WTC11 (cell line): ENCODE data around the gene PDE1A. TPM values are rescaled to one million over a fixed set of nuclear protein-coding genes. Genes with fewer than 3 reads are reported as not detected.

Source experiments
- ATAC-seq: fragments of 200-7000 bp; cut with Tn5 transposase; 2 replicates; pipeline ENCODE4 v1.10.0; 2021; ENCODE audit warnings: mild to moderate bottlenecking, moderate library complexity
- CTCF ChIA-PET: fragments of 300-600 bp; sonication (Branson Sonifier 250); formaldehyde crosslinking; loops from one replicate; lab custom pipeline; 2021; ENCODE audit warnings: antibody characterized with exemption; lab: Charles Lee
- POLR2A ChIA-PET: fragments of 350-600 bp; sonication (Branson Sonifier 250); formaldehyde crosslinking; loops from one replicate; lab custom pipeline; 2021; ENCODE audit warnings: antibody characterized with exemption; lab: Charles Lee
- DNase-seq: peaks from one replicate; pipeline ENCODE4 v3.0.0; 2021; ENCODE audit warnings: low spot score
- H3K27ac Mint-ChIP-seq: 2 replicates; pipeline ENCODE4 v1.8.0; 2021; ENCODE audit warnings: mixed read lengths
- H3K27me3 Mint-ChIP-seq: 2 replicates; pipeline ENCODE4 v1.8.0; 2021; ENCODE audit warnings: low read depth, mild to moderate bottlenecking, moderate library complexity, mixed read lengths
- H3K36me3 Mint-ChIP-seq: 2 replicates; pipeline ENCODE4 v1.8.0; 2021; ENCODE audit warnings: mixed read lengths
- H3K4me1 Mint-ChIP-seq: 2 replicates; pipeline ENCODE4 v1.8.0; 2022; ENCODE audit warnings: mixed read lengths
- H3K4me3 Mint-ChIP-seq: 2 replicates; pipeline ENCODE4 v1.8.0; 2021; ENCODE audit warnings: mild to moderate bottlenecking, moderate library complexity, mixed read lengths
- H3K9me3 Mint-ChIP-seq: 2 replicates; pipeline ENCODE4 v1.8.0; 2021; ENCODE audit warnings: mixed read lengths
- ATF2 ChIP-seq: sonication (generic); formaldehyde crosslinking; IDR thresholded peaks from 2 replicates; pipeline ENCODE4 v1.8.1; 2022; ENCODE audit warnings: low read depth, missing genetic modification reagents, borderline replicate concordance
- CBFB ChIP-seq: sonication (generic); formaldehyde crosslinking; IDR thresholded peaks from 2 replicates; pipeline ENCODE4 v1.8.1; 2022; ENCODE audit warnings: mild to moderate bottlenecking, low read depth, missing genetic modification reagents
- CREB1 ChIP-seq: sonication (generic); formaldehyde crosslinking; IDR thresholded peaks from 2 replicates; pipeline ENCODE4 v1.8.0; 2023; ENCODE audit warnings: mild to moderate bottlenecking, missing genetic modification reagents
- CREM ChIP-seq: sonication (generic); formaldehyde crosslinking; IDR thresholded peaks from 2 replicates; pipeline ENCODE4 v1.8.1; 2022; ENCODE audit warnings: mild to moderate bottlenecking, missing genetic modification reagents, moderate library complexity
- E2F1 ChIP-seq: sonication (generic); formaldehyde crosslinking; IDR thresholded peaks from 2 replicates; pipeline ENCODE4 v1.8.0; 2022; ENCODE audit warnings: mild to moderate bottlenecking, missing genetic modification reagents
- GRHL2 ChIP-seq: fragments of 250-450 bp; sonication (Bioruptor Pico); IDR thresholded peaks from 2 replicates; pipeline ENCODE4 v1.8.0; 2022; ENCODE audit warnings: mild to moderate bottlenecking, moderate library complexity; ENCODE audit not compliant: insufficient replicate concordance, severe bottlenecking
- HMGXB4 ChIP-seq: sonication (generic); formaldehyde crosslinking; IDR thresholded peaks from 2 replicates; pipeline ENCODE4 v1.8.1; 2023; ENCODE audit warnings: mild to moderate bottlenecking, moderate library complexity, missing genetic modification reagents
- JUN ChIP-seq: sonication (generic); formaldehyde crosslinking; IDR thresholded peaks from 2 replicates; pipeline ENCODE4 v1.8.0; 2023; ENCODE audit warnings: mild to moderate bottlenecking, missing genetic modification reagents
- NFATC4 ChIP-seq: fragments of 250-450 bp; sonication (Bioruptor Pico); IDR thresholded peaks from 2 replicates; pipeline ENCODE4 v1.9.0; 2021; ENCODE audit warnings: mild to moderate bottlenecking
- PREB ChIP-seq: sonication (generic); formaldehyde crosslinking; IDR thresholded peaks from 2 replicates; pipeline ENCODE4 v1.8.1; 2022; ENCODE audit warnings: mild to moderate bottlenecking, missing genetic modification reagents, moderate library complexity, borderline replicate concordance
- SMAD3 ChIP-seq: sonication (generic); formaldehyde crosslinking; IDR thresholded peaks from 2 replicates; pipeline ENCODE4 v1.8.0; 2022; ENCODE audit warnings: missing genetic modification reagents, mild to moderate bottlenecking, borderline replicate concordance
- SOX15 ChIP-seq: fragments of 250-450 bp; sonication (Bioruptor Pico); IDR thresholded peaks from 2 replicates; pipeline ENCODE4 v1.9.0; 2021; ENCODE audit warnings: mild to moderate bottlenecking
- USF1 ChIP-seq: sonication (generic); formaldehyde crosslinking; IDR thresholded peaks from 2 replicates; pipeline ENCODE4 v1.8.0; 2022; ENCODE audit warnings: mild to moderate bottlenecking, missing genetic modification reagents
- USF2 ChIP-seq: sonication (generic); formaldehyde crosslinking; IDR thresholded peaks from 2 replicates; pipeline ENCODE4 v1.8.1; 2023; ENCODE audit warnings: mild to moderate bottlenecking, missing genetic modification reagents, moderate library complexity
- ZMAT4 ChIP-seq: fragments of 250-450 bp; sonication (Bioruptor Pico); IDR thresholded peaks from 2 replicates; pipeline ENCODE4 v1.9.0; 2021; ENCODE audit warnings: mild to moderate bottlenecking
- ZNF416 ChIP-seq: fragments of 250-450 bp; sonication (Bioruptor Pico); IDR thresholded peaks from 2 replicates; pipeline ENCODE4 v1.9.0; 2021; ENCODE audit warnings: mild to moderate bottlenecking, inconsistent platforms
- ZNF423 ChIP-seq: fragments of 250-450 bp; sonication (Bioruptor Pico); IDR thresholded peaks from 2 replicates; pipeline ENCODE4 v2.1.2; 2022; ENCODE audit warnings: mild to moderate bottlenecking, moderate library complexity
- ZNF512 ChIP-seq: sonication (generic); formaldehyde crosslinking; IDR thresholded peaks from 2 replicates; pipeline ENCODE4 v1.8.1; 2022; ENCODE audit warnings: missing genetic modification reagents, borderline replicate concordance
- ZNF532 ChIP-seq: fragments of 250-450 bp; sonication (Bioruptor Pico); IDR thresholded peaks from 2 replicates; pipeline ENCODE4 v1.9.0; 2021; ENCODE audit warnings: mild to moderate bottlenecking, borderline replicate concordance
- ZNF671 ChIP-seq: fragments of 250-450 bp; sonication (Bioruptor Pico); IDR thresholded peaks from 2 replicates; pipeline ENCODE4 v1.8.0; 2021; ENCODE audit warnings: mild to moderate bottlenecking
- total RNA-seq: library from RNA; stranded (reverse); gene quantifications from 3 replicates; pipeline ENCODE4 v1.2.3, GENCODE V29; 2021

PDE1A gene
- total RNA-seq, 1 experiment from 2014 or later, result not detected

GRCh38 chr2:182167882-182168281 lies 259.0 kb downstream of the PDE1A start:
- CTCF ChIA-PET, result no interaction called here
- DNase-seq (no peak), ATAC-seq (no peak)
- Mint-ChIP-seq H3K27ac (no peak overlapping the region), H3K4me3 (no peak overlapping the region), H3K27me3 (no peaks in the 10 kb centered on the region), H3K36me3 (no peaks in the 10 kb centered on the region), H3K4me1 (no peaks in the 10 kb centered on the region), H3K9me3 (no peaks in the 10 kb centered on the region)
- POLR2A ChIA-PET, result no interaction called here
- no peak for TF ChIP-seq SOX15 (CRISPR knock-in tag)
- no peak for TF ChIP-seq HMGXB4
- no peak for TF ChIP-seq JUN (CRISPR knock-in tag)
- TF ChIP-seq E2F1 (CRISPR knock-in tag), result no peak
- no peak for TF ChIP-seq ZNF671 (CRISPR knock-in tag)
- no peak for TF ChIP-seq PREB
- no peak for TF ChIP-seq USF2 (CRISPR knock-in tag)
- TF ChIP-seq ZNF423, result no peak
- no peak for TF ChIP-seq ZMAT4 (CRISPR knock-in tag)
- TF ChIP-seq ATF2 (CRISPR knock-in tag), result no peak
- no peak for TF ChIP-seq ZNF532 (CRISPR knock-in tag)
- no peak for TF ChIP-seq GRHL2 (CRISPR knock-in tag)
- no peak for TF ChIP-seq SMAD3
- no peak for TF ChIP-seq ZNF416 (CRISPR knock-in tag)
- no peak for TF ChIP-seq ZNF512 (CRISPR knock-in tag)
- TF ChIP-seq CREB1 (CRISPR knock-in tag), result no peak
- TF ChIP-seq USF1 (CRISPR knock-in tag), result no peak
- no peak for TF ChIP-seq CREM
- no peak for TF ChIP-seq CBFB (CRISPR knock-in tag)
- no peak for TF ChIP-seq NFATC4 (CRISPR knock-in tag)
